Breast epithelium (tissue), 4 donors: Measurements from ENCODE around the gene TMEM245. TPM values are rescaled to one million over a fixed set of nuclear protein-coding genes. Genes with fewer than 3 reads are reported as not detected.

ENCODE experiments used
- DNase-seq, 2 donors: peaks; one replicate each; pipeline ENCODE4 v3.0.0-alpha.2; 2019; ENCODE audit warnings: low spot score in 2 of 2
- H3K27ac ChIP-seq, 2 donors: fragments of 200-600 bp; sonication (generic) in 1 of 2; one replicate each; pipeline ENCODE4 v1.5.1; 2016 to 2019; ENCODE audit warnings: mild to moderate bottlenecking in 1 of 2
- H3K27me3 ChIP-seq, 2 donors: fragments of 200-600 bp; sonication (generic) in 1 of 2; one replicate each; pipeline versions ENCODE4 v1.5.1 to v1.6.0; 2017 to 2019; ENCODE audit warnings: control low read depth in 1 of 2, mild to moderate bottlenecking in 1 of 2
- H3K36me3 ChIP-seq: fragments of 200-600 bp; one replicate; pipeline ENCODE4 v1.5.1; 2019
- H3K4me1 ChIP-seq, 2 donors: fragments of 200-600 bp; sonication (generic); one replicate each; pipeline ENCODE4 v1.5.1; 2016 to 2019; ENCODE audit warnings: control low read depth in 1 of 2
- H3K4me3 ChIP-seq, 3 donors: fragments of 200-600 bp; sonication (generic); 1 replicate in 2 of 3; 2 replicates in 1 of 3; pipeline ENCODE4 v1.5.1; 2016 to 2019; ENCODE audit warnings: mild to moderate bottlenecking in 3 of 3, moderate library complexity in 2 of 3
- H3K9me3 ChIP-seq, 2 donors: fragments of 200-600 bp; sonication (generic) in 1 of 2; one replicate each; pipeline ENCODE4 v1.5.1; 2016 to 2019; ENCODE audit warnings: control low read depth in 1 of 2
- POLR2A ChIP-seq: fragments of 450-650 bp; IDR thresholded peaks from one replicate; pipeline ENCODE4 v1.6.1; 2016; ENCODE audit warnings: antibody characterized with exemption, mild to moderate bottlenecking, moderate library complexity
- POLR2AphosphoS5 ChIP-seq, 3 donors: sonication (generic); formaldehyde crosslinking; IDR thresholded peaks; one replicate each; pipeline ENCODE4 v1.6.1; 2017; ENCODE audit warnings: antibody characterized with exemption in 3 of 3
- intact Hi-C: fragments of 100-400 bp; cut with DNase I; formaldehyde crosslinking; loops from one replicate; pipeline ENCODE4 v1.15.1; 2023; ENCODE audit warnings: low total_unique reads
- total RNA-seq, 3 donors: library from RNA; depleted of rRNA; stranded (reverse); fragments of >200 nt; gene quantifications; one replicate each; pipeline ENCODE4 v1.1.0, GENCODE V29; 2016
- TF ChIP-seq, protein P1 (sequence below), 3 donors: fragments of 450-650 bp; IDR thresholded peaks; one replicate each; pipeline ENCODE4 v1.5.1; 2016 to 2017; ENCODE audit warnings: antibody characterized with exemption in 3 of 3, mild to moderate bottlenecking in 3 of 3, moderate library complexity in 3 of 3

The TMEM245 gene
- total RNA-seq, 3 donors from 2014 or later, result 47.5 to 95.7 (median 74.9) TPM

GRCh38 chr9:109072821-109073435 lies 46.8 kb downstream of the TMEM245 start:
- no peaks in the 10 kb centered on the region for H3K27me3 ChIP-seq
- no peaks in the 10 kb centered on the region for H3K36me3 ChIP-seq
- no peak for DNase-seq
- H3K4me1 ChIP-seq, result no peaks in the 10 kb centered on the region
- TF ChIP-seq POLR2A (no peak), POLR2AphosphoS5 (IDR thresholded peaks at IDR 0.05) (no peak)
- TF ChIP-seq, protein P1, sequence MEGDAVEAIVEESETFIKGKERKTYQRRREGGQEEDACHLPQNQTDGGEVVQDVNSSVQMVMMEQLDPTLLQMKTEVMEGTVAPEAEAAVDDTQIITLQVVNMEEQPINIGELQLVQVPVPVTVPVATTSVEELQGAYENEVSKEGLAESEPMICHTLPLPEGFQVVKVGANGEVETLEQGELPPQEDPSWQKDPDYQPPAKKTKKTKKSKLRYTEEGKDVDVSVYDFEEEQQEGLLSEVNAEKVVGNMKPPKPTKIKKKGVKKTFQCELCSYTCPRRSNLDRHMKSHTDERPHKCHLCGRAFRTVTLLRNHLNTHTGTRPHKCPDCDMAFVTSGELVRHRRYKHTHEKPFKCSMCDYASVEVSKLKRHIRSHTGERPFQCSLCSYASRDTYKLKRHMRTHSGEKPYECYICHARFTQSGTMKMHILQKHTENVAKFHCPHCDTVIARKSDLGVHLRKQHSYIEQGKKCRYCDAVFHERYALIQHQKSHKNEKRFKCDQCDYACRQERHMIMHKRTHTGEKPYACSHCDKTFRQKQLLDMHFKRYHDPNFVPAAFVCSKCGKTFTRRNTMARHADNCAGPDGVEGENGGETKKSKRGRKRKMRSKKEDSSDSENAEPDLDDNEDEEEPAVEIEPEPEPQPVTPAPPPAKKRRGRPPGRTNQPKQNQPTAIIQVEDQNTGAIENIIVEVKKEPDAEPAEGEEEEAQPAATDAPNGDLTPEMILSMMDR (IDR thresholded peaks at IDR 0.05), result no peak
- H3K27ac ChIP-seq, result no peak overlapping the region
- no peaks in the 10 kb centered on the region for H3K9me3 ChIP-seq
- no peak overlapping the region for H3K4me3 ChIP-seq
- intact Hi-C loops, result no loop called here

DNA sequence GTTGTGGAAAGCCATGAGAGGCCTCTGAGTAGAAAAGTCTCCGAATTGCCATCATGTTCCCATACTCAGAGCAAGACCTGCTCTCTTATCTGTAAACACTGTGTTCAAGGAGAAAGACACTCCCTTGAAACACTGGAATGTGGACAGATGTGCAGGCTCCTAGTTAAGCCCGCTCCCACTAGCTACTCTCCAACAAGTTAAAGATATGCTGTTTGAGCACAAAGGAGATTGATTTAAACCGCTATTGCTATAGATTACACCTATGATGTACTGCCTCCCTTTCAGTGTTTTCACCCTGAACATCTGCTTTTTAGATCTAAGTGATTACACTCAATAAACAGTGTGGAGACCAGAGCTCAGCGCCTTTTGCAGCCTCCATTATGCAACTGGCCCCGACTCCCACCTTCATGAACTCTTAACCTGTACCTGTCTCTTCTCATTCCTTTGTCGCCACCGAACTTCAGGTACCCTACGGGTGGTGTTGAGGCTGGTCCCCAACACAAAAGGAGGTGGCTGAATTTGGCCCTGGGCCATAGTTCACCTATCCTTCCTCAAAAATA lies 47.5 kb downstream of the TMEM245 start:
- H3K36me3 ChIP-seq, result no peaks in the 10 kb centered on the region
- H3K27ac ChIP-seq, result no peak overlapping the region
- DNase-seq, result no peak
- intact Hi-C loops, result no loop called here
- no peaks in the 10 kb centered on the region for H3K27me3 ChIP-seq
- no peaks in the 10 kb centered on the region for H3K4me1 ChIP-seq
- H3K4me3 ChIP-seq, result no peak overlapping the region
- H3K9me3 ChIP-seq, result no peaks in the 10 kb centered on the region
- TF ChIP-seq POLR2A, result no peak
- no peak for TF ChIP-seq POLR2AphosphoS5 (IDR thresholded peaks at IDR 0.05)
- TF ChIP-seq, protein P1 (IDR thresholded peaks at IDR 0.05), result no peak

GRCh38 chr9:109068764-109069163 lies 51.0 kb downstream of the TMEM245 start:
- intact Hi-C loops, result no loop called here
- no peaks in the 10 kb centered on the region for H3K4me1 ChIP-seq

DNA sequence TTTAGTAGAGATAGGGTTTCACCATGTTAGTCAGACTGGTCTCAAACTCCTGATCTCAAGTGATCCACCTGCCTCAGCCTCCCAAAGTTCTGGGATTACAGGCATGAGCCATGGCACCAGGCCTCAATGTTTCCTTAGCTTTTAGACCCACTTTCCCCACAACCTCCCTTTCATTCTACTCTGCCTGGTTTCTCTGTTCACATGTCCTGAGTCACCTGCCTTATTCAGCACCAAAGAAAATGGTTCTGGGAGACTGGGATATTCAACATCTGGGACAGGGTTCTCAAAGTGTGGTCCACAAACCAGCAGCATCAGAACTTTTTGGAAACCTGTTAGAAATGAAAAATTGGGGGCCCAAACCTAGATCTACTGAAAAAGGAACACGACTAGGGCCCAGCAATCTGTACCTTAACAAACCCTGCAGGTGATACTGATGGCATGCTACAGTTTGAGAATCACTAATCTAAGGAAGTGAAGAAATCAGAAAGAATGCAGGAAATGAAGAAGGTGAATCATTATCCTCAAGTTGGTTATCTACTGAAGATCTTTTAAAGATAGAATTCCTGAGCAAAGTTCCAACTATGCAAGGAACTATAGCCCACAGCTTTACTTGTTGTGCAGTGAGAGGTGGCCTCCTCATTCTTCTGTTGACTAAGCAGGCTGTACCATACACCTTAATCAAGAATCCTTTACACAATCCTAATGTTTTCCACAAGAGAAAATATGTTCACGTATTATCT lies 54.6 kb downstream of the TMEM245 start:
- H3K36me3 ChIP-seq, result no peaks in the 10 kb centered on the region
- TF ChIP-seq, protein P1 (IDR thresholded peaks at IDR 0.05), result no peak
- TF ChIP-seq POLR2AphosphoS5 (IDR thresholded peaks at IDR 0.05) (no peak), POLR2A (no peak)

More at GRCh38 chr9:109068764-109069163, 51.0 kb downstream of the TMEM245 start:
- DNase-seq, result no peak
- TF ChIP-seq, protein P1 (IDR thresholded peaks at IDR 0.05), result no peak
- no peak for TF ChIP-seq POLR2A
- Histone ChIP-seq H3K9me3 (no peaks in the 10 kb centered on the region), H3K36me3 (no peaks in the 10 kb centered on the region), H3K4me3 (no peak overlapping the region), H3K27me3 (no peaks in the 10 kb centered on the region), H3K27ac (no peak overlapping the region)

DNA sequence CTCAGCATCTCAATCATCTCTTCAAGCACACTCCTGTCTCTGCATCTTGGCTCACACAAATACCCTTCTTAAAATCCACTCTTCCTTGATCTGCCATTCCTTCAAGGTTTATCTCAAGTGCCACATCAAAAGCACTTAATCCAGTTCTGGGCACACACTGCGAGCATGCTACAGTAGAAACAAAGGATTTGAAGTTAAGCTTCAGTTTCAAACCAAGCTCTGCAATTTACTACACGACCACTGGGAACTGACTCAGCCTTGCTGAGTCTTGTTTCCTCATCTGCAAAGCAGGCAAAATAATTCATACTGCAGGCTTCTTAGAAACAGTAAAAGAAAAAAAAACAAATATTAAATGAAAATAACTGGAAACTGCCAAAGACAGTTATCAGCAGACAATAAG lies 56.0 kb downstream of the TMEM245 start:
- Histone ChIP-seq H3K27me3 (no peaks in the 10 kb centered on the region), H3K27ac (no peak overlapping the region), H3K4me3 (no peak overlapping the region), H3K4me1 (no peaks in the 10 kb centered on the region), H3K9me3 (no peaks in the 10 kb centered on the region), H3K36me3 (no peaks in the 10 kb centered on the region)
- DNase-seq, result no peak
- TF ChIP-seq POLR2AphosphoS5 (IDR thresholded peaks at IDR 0.05), result no peak
- TF ChIP-seq, protein P1 (IDR thresholded peaks at IDR 0.05), result no peak
- no peak for TF ChIP-seq POLR2A
- intact Hi-C loops, result no loop called here

More for the DNA sequence above, 54.6 kb downstream of the TMEM245 start:
- H3K4me3 ChIP-seq, result no peak overlapping the region
- intact Hi-C loops, result no loop called here
- no peak overlapping the region for H3K27ac ChIP-seq
- H3K4me1 ChIP-seq, result no peaks in the 10 kb centered on the region
- no peaks in the 10 kb centered on the region for H3K9me3 ChIP-seq
- DNase-seq, result no peak
- no peaks in the 10 kb centered on the region for H3K27me3 ChIP-seq
